CD1c-positive myeloid dendritic cell (primary cell): Measurements from ENCODE around the gene C1orf159.
"Not testable (repeated sequence)": the region's sequence is repeated elsewhere in the genome, so short reads cannot be mapped to it uniquely, and the experiment has no call there.

Experiments
- DNase-seq: peaks from one replicate; pipeline ENCODE4 v3.0.0-alpha.2; 2016; ENCODE audit errors: extremely low spot score

C1orf159 gene

GRCh38 chr1:1067284-1067859, 48.5 kb downstream of the C1orf159 start:
- DNase-seq: no peak

- DNase-seq: peak; percentile 16
These were observed 49.2 kb downstream of the C1orf159 start for GRCh38 chr1:1066403-1067283.

- DNase-seq: peak; percentile 18
These were observed 50.0 kb downstream of the C1orf159 start for GRCh38 chr1:1065940-1066304.

GRCh38 chr1:1065265-1065939, 50.5 kb downstream of the C1orf159 start:
- DNase-seq: no peak

- peak; percentile 88 for DNase-seq
These were observed 51.7 kb downstream of the C1orf159 start for GRCh38 chr1:1063945-1064831.

GRCh38 chr1:1063261-1063944, 52.5 kb downstream of the C1orf159 start:
- DNase-seq: no peak

GRCh38 chr1:1062348-1063163, 53.3 kb downstream of the C1orf159 start:
- DNase-seq: no peak

- DNase-seq: no peak
These were observed 54.1 kb downstream of the C1orf159 start for GRCh38 chr1:1061682-1062345.

- no peak for DNase-seq
These were observed 55.4 kb downstream of the C1orf159 start for GRCh38 chr1:1060281-1061000.

- peak; percentile 94 for DNase-seq
These were observed 56.2 kb downstream of the C1orf159 start for GRCh38 chr1:1059494-1060280.

GRCh38 chr1:1058921-1059493, 56.9 kb downstream of the C1orf159 start:
- DNase-seq: peak; percentile 29

- no peak for DNase-seq
These were observed 57.6 kb downstream of the C1orf159 start for GRCh38 chr1:1058088-1058905.

- not testable (repeated sequence) for DNase-seq
These were observed 58.2 kb downstream of the C1orf159 start for GRCh38 chr1:1057769-1058087.

GRCh38 chr1:1055841-1056736, 59.8 kb downstream of the C1orf159 start:
- DNase-seq: no peak

- DNase-seq: no peak
These were observed 60.9 kb downstream of the C1orf159 start for GRCh38 chr1:1054971-1055370.

- DNase-seq: no peak
These were observed 61.7 kb downstream of the C1orf159 start for GRCh38 chr1:1054099-1054700.
